Esophagus squamous epithelium (tissue), 4 donors: ENCODE measurements around the gene NPAT.

Experiments
- POLR2A ChIP-seq, 4 donors: fragments of 450-650 bp; IDR thresholded peaks; one replicate each; pipeline ENCODE4 v1.6.1; 2017; ENCODE audit warnings: antibody characterized with exemption in 4 of 4, mild to moderate bottlenecking in 4 of 4, moderate library complexity in 3 of 4
- TF ChIP-seq, protein P1 (sequence below), 6 experiments: fragments of 450-650 bp in 4 of 6; fragments of 200-600 bp in 2 of 6; sonication (generic) in 2 of 6; IDR thresholded peaks; one replicate each; pipeline ENCODE4 v1.5.1; 2016 to 2019; ENCODE audit warnings: antibody characterized with exemption in 6 of 6, mild to moderate bottlenecking in 4 of 6, moderate library complexity in 4 of 6

DNA sequence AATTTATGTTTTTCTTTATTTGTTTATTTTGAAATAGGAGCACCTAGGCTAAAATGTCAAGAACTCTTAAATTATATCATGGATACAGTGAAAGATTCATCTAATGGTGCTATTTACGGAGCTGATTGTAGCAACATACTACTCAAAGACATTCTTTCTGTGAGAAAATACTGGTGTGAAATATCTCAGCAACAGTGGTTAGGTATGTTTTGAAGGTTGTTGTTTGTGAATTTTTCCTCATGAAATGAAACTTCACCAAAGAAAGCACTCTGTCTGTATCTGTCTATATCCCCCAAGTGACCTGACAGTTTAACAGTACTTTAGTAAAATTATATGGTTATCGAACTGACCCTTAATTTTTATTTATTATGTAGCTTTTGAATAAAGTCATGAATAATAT is 13.2 kb upstream of the NPAT start:
- TF ChIP-seq, protein P1, sequence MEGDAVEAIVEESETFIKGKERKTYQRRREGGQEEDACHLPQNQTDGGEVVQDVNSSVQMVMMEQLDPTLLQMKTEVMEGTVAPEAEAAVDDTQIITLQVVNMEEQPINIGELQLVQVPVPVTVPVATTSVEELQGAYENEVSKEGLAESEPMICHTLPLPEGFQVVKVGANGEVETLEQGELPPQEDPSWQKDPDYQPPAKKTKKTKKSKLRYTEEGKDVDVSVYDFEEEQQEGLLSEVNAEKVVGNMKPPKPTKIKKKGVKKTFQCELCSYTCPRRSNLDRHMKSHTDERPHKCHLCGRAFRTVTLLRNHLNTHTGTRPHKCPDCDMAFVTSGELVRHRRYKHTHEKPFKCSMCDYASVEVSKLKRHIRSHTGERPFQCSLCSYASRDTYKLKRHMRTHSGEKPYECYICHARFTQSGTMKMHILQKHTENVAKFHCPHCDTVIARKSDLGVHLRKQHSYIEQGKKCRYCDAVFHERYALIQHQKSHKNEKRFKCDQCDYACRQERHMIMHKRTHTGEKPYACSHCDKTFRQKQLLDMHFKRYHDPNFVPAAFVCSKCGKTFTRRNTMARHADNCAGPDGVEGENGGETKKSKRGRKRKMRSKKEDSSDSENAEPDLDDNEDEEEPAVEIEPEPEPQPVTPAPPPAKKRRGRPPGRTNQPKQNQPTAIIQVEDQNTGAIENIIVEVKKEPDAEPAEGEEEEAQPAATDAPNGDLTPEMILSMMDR (IDR thresholded peaks at IDR 0.05) = no peak
- no peak for TF ChIP-seq POLR2A (IDR thresholded peaks at IDR 0.05)
